Upper lobe of left lung (tissue), 6 donors: ENCODE data around the gene CD302. TPM values are rescaled to one million over a fixed set of nuclear protein-coding genes. Genes with fewer than 3 reads are reported as not detected.

Source experiments
- ATAC-seq, 2 donors: fragments of 200-7000 bp; cut with Tn5 transposase; one replicate each; pipeline ENCODE4 v1.9.1; 2022; ENCODE audit warnings: mild to moderate bottlenecking in 2 of 2, moderate library complexity in 2 of 2; ENCODE audit not compliant: low FRiP score in 2 of 2
- DNase-seq, 2 donors: peaks; one replicate each; pipeline ENCODE4 v3.0.0-alpha.2; 2019 to 2020
- H3K27ac ChIP-seq, 4 donors: fragments of 200-600 bp; sonication (generic); one replicate each; pipeline ENCODE4 v1.5.1; 2016 to 2019
- H3K27me3 ChIP-seq, 4 donors: fragments of 200-600 bp; sonication (generic); one replicate each; pipeline ENCODE4 v1.5.1; 2017 to 2019
- H3K36me3 ChIP-seq, 4 donors: fragments of 200-600 bp; sonication (generic); one replicate each; pipeline ENCODE4 v1.5.1; 2016 to 2019
- H3K4me1 ChIP-seq, 4 donors: fragments of 200-600 bp; sonication (generic); one replicate each; pipeline ENCODE4 v1.5.1; 2018 to 2019
- H3K4me3 ChIP-seq, 4 donors: fragments of 200-600 bp; sonication (generic); one replicate each; pipeline ENCODE4 v1.5.1; 2017 to 2019; ENCODE audit warnings: mild to moderate bottlenecking in 2 of 4, moderate library complexity in 1 of 4
- H3K9me3 ChIP-seq, 4 donors: fragments of 200-600 bp; sonication (generic); one replicate each; pipeline ENCODE4 v1.5.1; 2018 to 2019
- CTCF ChIP-seq, 6 experiments: fragments of 450-650 bp in 4 of 6; fragments of 200-600 bp in 2 of 6; sonication (generic) in 2 of 6; IDR thresholded peaks; one replicate each; pipeline ENCODE4 v1.5.1; 2016 to 2019; ENCODE audit warnings: antibody characterized with exemption in 6 of 6
- EP300 ChIP-seq, 4 donors: sonication (generic); formaldehyde crosslinking; IDR thresholded peaks; one replicate each; pipeline ENCODE4 v1.5.1; 2017; ENCODE audit warnings: antibody characterized with exemption in 4 of 4, control low read depth in 2 of 4
- POLR2A ChIP-seq, 4 donors: fragments of 450-650 bp; IDR thresholded peaks; one replicate each; pipeline ENCODE4 v1.5.1; 2016 to 2017; ENCODE audit warnings: antibody characterized with exemption in 4 of 4, mild to moderate bottlenecking in 2 of 4
- POLR2AphosphoS5 ChIP-seq, 2 donors: sonication (generic); formaldehyde crosslinking; IDR thresholded peaks; one replicate each; pipeline ENCODE4 v1.5.1; 2017; ENCODE audit warnings: antibody characterized with exemption in 2 of 2
- WGBS, 2 donors: methylation state at CpG; one replicate each; pipeline ENCODE4 v1.1.5; 2017 to 2018; 5-methylcytosine and 5-hydroxymethylcytosine counted together
- total RNA-seq, 6 donors: library from RNA; depleted of rRNA in 4 of 6; stranded (reverse); fragments of >200 nt in 4 of 6; gene quantifications; one replicate each; pipeline versions ENCODE4 v1.1.0 to v1.2.1, GENCODE V29; 2016 to 2021
- donor health status: DM: no; HTN: no; CAD: no; lungs with moderate emphysema.
- donor health status: DM: no; HTN: yes; CAD: no; lungs with severe emphysema.

CD302 gene
- total RNA-seq, 6 donors from 2014 or later = 36.7 to 142 (median 83.0) TPM

DNA sequence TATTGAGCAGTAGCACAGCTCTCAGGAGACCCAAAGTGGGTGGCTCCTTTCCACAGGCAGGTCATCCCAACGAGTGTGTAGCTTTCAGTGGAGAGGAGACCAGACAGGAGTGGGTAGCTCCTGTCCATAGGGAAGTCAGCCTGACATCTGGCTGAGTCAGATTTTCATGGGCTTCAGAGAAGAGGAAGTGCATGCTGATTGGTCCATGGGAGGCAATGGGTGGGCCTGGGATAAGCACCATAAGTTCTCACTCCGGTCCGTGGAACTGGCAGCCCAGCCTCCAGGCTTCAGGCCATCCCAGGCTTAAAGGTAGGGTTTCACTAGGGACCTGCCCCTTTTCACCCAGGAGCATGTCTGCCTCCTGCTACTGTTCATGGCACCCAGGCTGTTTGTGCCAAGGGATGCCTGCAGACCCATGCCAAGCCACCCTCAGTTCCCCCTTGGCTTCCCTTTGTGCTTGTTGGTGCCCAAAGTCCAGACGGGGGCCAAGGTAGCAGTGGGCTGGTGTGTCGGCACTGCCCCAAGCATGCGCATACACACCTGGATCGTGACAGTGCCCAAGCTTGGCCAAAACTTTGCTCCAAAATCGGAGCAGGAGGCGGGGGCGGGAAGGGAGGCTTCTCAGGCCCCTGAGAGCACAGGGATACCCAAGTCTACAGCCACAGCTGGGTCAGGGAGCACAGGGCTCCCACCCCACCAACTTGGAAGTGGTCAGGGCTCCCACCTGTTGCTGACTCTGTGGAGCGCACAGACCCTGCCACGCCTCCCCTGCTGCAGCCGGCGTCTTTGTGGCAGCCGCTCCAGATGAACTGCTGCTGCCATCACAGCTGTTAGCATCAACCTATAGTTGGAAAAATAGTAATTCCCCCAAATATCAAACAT, 59.3 kb downstream of the CD302 start:
- Histone ChIP-seq H3K27me3 (no peaks in the 10 kb centered on the region), H3K27ac (no peak overlapping the region), H3K4me1 (peaks cover 0 to 7% (median 0%) of the 10 kb centered on the region in 4 donors), H3K9me3 (no peaks in the 10 kb centered on the region), H3K36me3 (peaks cover 3 to 62% (median 28%) of the 10 kb centered on the region in 4 donors), H3K4me3 (no peak overlapping the region)
- TF ChIP-seq EP300 (IDR thresholded peaks at IDR 0.05) = no peak
- no peak for TF ChIP-seq POLR2AphosphoS5 (IDR thresholded peaks at IDR 0.05)
- no peak for TF ChIP-seq POLR2A (IDR thresholded peaks at IDR 0.05)
- TF ChIP-seq CTCF (IDR thresholded peaks at IDR 0.05) = no peak
- peak; percentile 53 to 62 for ATAC-seq
- peak in 1 of 2 donors; percentile 52 for DNase-seq
- WGBS, 2 donors = 92 to 93% methylated on average over 12 to 15 of the region's 15 CpGs

GRCh38 chr2:159737917-159738296, 60.1 kb downstream of the CD302 start:
- peak in 1 of 2 donors; percentile 10 for ATAC-seq
- 96 to 99% methylated on average over 10 to 11 of the region's 11 CpGs for WGBS, 2 donors

GRCh38 chr2:159737292-159737916, 60.6 kb downstream of the CD302 start:
- Histone ChIP-seq H3K27ac (no peak overlapping the region), H3K4me1 (peaks cover 0 to 18% (median 0%) of the 10 kb centered on the region in 4 donors), H3K9me3 (no peaks in the 10 kb centered on the region), H3K4me3 (no peak overlapping the region), H3K36me3 (peaks cover 0 to 62% (median 27%) of the 10 kb centered on the region in 4 donors), H3K27me3 (no peaks in the 10 kb centered on the region)
- 83 to 100% methylated on average over 1 of the region's 1 CpG for WGBS, 2 donors
- TF ChIP-seq CTCF (IDR thresholded peaks at IDR 0.05) (no peak), POLR2A (IDR thresholded peaks at IDR 0.05) (no peak), EP300 (IDR thresholded peaks at IDR 0.05) (no peak), POLR2AphosphoS5 (IDR thresholded peaks at IDR 0.05) (no peak)
- no peak for DNase-seq
- no peak for ATAC-seq

More at GRCh38 chr2:159737917-159738296, 60.1 kb downstream of the CD302 start:
- Histone ChIP-seq H3K27me3 (no peaks in the 10 kb centered on the region), H3K4me1 (peaks cover 0 to 14% (median 0%) of the 10 kb centered on the region in 4 donors), H3K4me3 (no peak overlapping the region), H3K9me3 (no peaks in the 10 kb centered on the region), H3K36me3 (peaks cover 0 to 61% (median 28%) of the 10 kb centered on the region in 4 donors), H3K27ac (no peak overlapping the region)
- TF ChIP-seq POLR2A (IDR thresholded peaks at IDR 0.05) = no peak
- TF ChIP-seq EP300 (IDR thresholded peaks at IDR 0.05) = no peak
- TF ChIP-seq POLR2AphosphoS5 (IDR thresholded peaks at IDR 0.05) = no peak
- no peak for TF ChIP-seq CTCF (IDR thresholded peaks at IDR 0.05)
- peak in 1 of 2 donors; percentile 53 for DNase-seq

DNA sequence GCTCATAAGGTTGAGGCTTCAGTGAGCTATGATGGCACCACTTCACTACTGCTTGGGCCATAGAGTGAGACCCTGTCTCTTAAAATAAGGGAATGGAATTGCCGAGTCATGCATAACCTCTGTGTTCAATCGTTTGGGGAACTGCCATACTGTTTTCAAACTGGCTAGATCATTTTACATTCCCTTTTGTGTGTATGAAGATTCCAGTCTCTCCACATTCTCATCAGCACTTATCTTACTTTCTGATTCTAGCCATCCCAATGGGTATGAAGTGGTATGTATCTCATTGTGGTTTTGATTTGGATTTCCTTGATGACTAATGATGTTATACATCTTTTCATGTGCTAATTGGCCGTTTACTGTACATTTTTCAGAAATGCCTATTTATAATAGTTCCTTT, 62.0 kb downstream of the CD302 start:
- TF ChIP-seq POLR2AphosphoS5 (IDR thresholded peaks at IDR 0.05) (no peak), EP300 (IDR thresholded peaks at IDR 0.05) (no peak), CTCF (IDR thresholded peaks at IDR 0.05) (no peak), POLR2A (IDR thresholded peaks at IDR 0.05) (no peak)
- Histone ChIP-seq H3K4me1 (peaks cover 0 to 21% (median 0%) of the 10 kb centered on the region in 4 donors), H3K36me3 (peaks cover 0 to 75% (median 39%) of the 10 kb centered on the region in 4 donors), H3K27ac (no peak overlapping the region), H3K9me3 (no peaks in the 10 kb centered on the region), H3K27me3 (no peaks in the 10 kb centered on the region), H3K4me3 (no peak overlapping the region)
- ATAC-seq = no peak
- DNase-seq = no peak
- WGBS, 2 donors = 74 to 77% methylated on average over 3 of the region's 3 CpGs
